GM23338 (cell line): ENCODE data around the gene MRPS11. TPM values are rescaled to one million over a fixed set of nuclear protein-coding genes. Genes with fewer than 3 reads are reported as not detected.

Experiments used
- ATAC-seq: fragments of 200-7000 bp; cut with Tn5 transposase; 3 replicates; pipeline ENCODE4 v1.9.1; 2020
- DNase-seq: peaks from one replicate; pipeline ENCODE4 v3.0.0-alpha.2; 2015; ENCODE audit warnings: low spot score
- H2AFZ ChIP-seq: fragments of 200-600 bp; sonication (generic); 2 replicates; pipeline ENCODE4 v1.8.0; 2016; ENCODE audit warnings: antibody characterized with exemption, mild to moderate bottlenecking, moderate library complexity
- H3F3A ChIP-seq: fragments of 200-600 bp; sonication (generic); replicated peaks from 2 replicates; pipeline ENCODE4 v1.8.0; 2017; ENCODE audit warnings: antibody characterized with exemption, mixed run types, low read depth
- H3K27ac ChIP-seq: fragments of 200-600 bp; sonication (generic); 2 replicates; pipeline ENCODE4 v1.6.1; 2016; ENCODE audit warnings: low read depth
- H3K27me3 ChIP-seq: fragments of 200-600 bp; sonication (generic); 2 replicates; pipeline ENCODE4 v1.8.0; 2016; ENCODE audit warnings: mild to moderate bottlenecking, mixed run types, moderate library complexity; ENCODE audit not compliant: insufficient read depth
- H3K36me3 ChIP-seq: fragments of 200-600 bp; sonication (generic); 2 replicates; pipeline ENCODE4 v1.8.0; 2016; ENCODE audit warnings: mild to moderate bottlenecking; ENCODE audit not compliant: insufficient read depth
- H3K4me1 ChIP-seq: fragments of 200-600 bp; sonication (generic); 2 replicates; pipeline ENCODE4 v1.8.0; 2016; ENCODE audit warnings: mild to moderate bottlenecking, moderate library complexity; ENCODE audit not compliant: insufficient read depth
- H3K4me2 ChIP-seq: fragments of 200-600 bp; sonication (generic); 2 replicates; pipeline ENCODE4 v1.7.1; 2017; ENCODE audit warnings: mixed run types
- H3K4me3 ChIP-seq: fragments of 200-600 bp; sonication (generic); 2 replicates; pipeline ENCODE4 v1.6.1; 2016; ENCODE audit warnings: mixed run types
- H3K79me2 ChIP-seq: fragments of 200-600 bp; sonication (generic); replicated peaks from 2 replicates; pipeline ENCODE4 v1.8.0; 2017; ENCODE audit warnings: mild to moderate bottlenecking; ENCODE audit not compliant: insufficient read depth
- H3K9me2 ChIP-seq: fragments of 200-600 bp; sonication (generic); 2 replicates; pipeline ENCODE4 v1.8.0; 2017; ENCODE audit not compliant: insufficient read depth
- H4K20me1 ChIP-seq: fragments of 200-600 bp; sonication (generic); replicated peaks from 2 replicates; pipeline ENCODE4 v1.8.0; 2017; ENCODE audit warnings: mild to moderate bottlenecking; ENCODE audit not compliant: insufficient read depth
- H3K27ac Mint-ChIP-seq: 2 replicates; pipeline ENCODE4 v1.8.0; 2020; ENCODE audit warnings: inconsistent platforms, mild to moderate bottlenecking, moderate library complexity, mixed read lengths
- H3K27me3 Mint-ChIP-seq: 3 replicates; pipeline ENCODE4 v1.8.0; 2022; ENCODE audit warnings: low read depth, mild to moderate bottlenecking, moderate library complexity, mixed read lengths, inconsistent platforms; ENCODE audit not compliant: insufficient read depth, poor library complexity
- H3K36me3 Mint-ChIP-seq: 3 replicates; pipeline ENCODE4 v1.8.0; 2021; ENCODE audit warnings: low read depth, mild to moderate bottlenecking, inconsistent platforms, moderate library complexity, mixed read lengths
- H3K4me1 Mint-ChIP-seq: 3 replicates; pipeline ENCODE4 v1.8.0; 2020; ENCODE audit warnings: mild to moderate bottlenecking, inconsistent platforms, mixed read lengths
- H3K4me3 Mint-ChIP-seq: 3 replicates; pipeline ENCODE4 v1.8.0; 2021; ENCODE audit warnings: moderate library complexity, mild to moderate bottlenecking, inconsistent platforms, mixed read lengths
- H3K9me3 Mint-ChIP-seq: 3 replicates; pipeline ENCODE4 v1.8.0; 2020; ENCODE audit warnings: moderate library complexity, mild to moderate bottlenecking, inconsistent platforms, mixed read lengths
- CREB1 ChIP-seq: fragments of 250-450 bp; sonication (Bioruptor Pico); IDR thresholded peaks from 2 replicates; pipeline ENCODE4 v1.5.0; 2020; ENCODE audit warnings: low read depth, mild to moderate bottlenecking, moderate library complexity
- ETS1 ChIP-seq: IDR thresholded peaks from 2 replicates; pipeline ENCODE4 v1.6.1; 2016; ENCODE audit warnings: antibody characterized with exemption
- EZH2 ChIP-seq: fragments of 200-600 bp; sonication (generic); IDR thresholded peaks from one replicate; pipeline ENCODE4 v1.8.0; 2017; ENCODE audit warnings: antibody characterized with exemption, mild to moderate bottlenecking, low read depth; ENCODE audit not compliant: unreplicated experiment
- EZH2phosphoT487 ChIP-seq: fragments of 200-600 bp; sonication (generic); IDR thresholded peaks from one replicate; pipeline ENCODE4 v1.8.1; 2018; ENCODE audit warnings: antibody characterized with exemption; ENCODE audit not compliant: unreplicated experiment
- JUNB ChIP-seq: IDR thresholded peaks from one replicate; pipeline ENCODE4 v1.6.1; 2016; ENCODE audit warnings: antibody characterized with exemption; ENCODE audit not compliant: unreplicated experiment
- NANOG ChIP-seq: IDR thresholded peaks from 2 replicates; pipeline ENCODE4 v1.6.1; 2016; ENCODE audit warnings: antibody characterized with exemption, borderline replicate concordance
- POLR2AphosphoS5 ChIP-seq: IDR thresholded peaks from 2 replicates; pipeline ENCODE4 v1.6.1; 2016; ENCODE audit warnings: antibody characterized with exemption, low read depth
- STAT1 ChIP-seq: IDR thresholded peaks from one replicate; pipeline ENCODE4 v1.6.1; 2016; ENCODE audit warnings: antibody characterized with exemption; ENCODE audit not compliant: unreplicated experiment
- ZNF114 ChIP-seq: fragments of 250-450 bp; sonication (Bioruptor Pico); IDR thresholded peaks from 2 replicates; pipeline ENCODE4 v1.5.0; 2020; ENCODE audit warnings: mild to moderate bottlenecking, moderate library complexity
- ZNF331 ChIP-seq: fragments of 250-450 bp; sonication (Bioruptor Pico); IDR thresholded peaks from 2 replicates; pipeline ENCODE4 v1.5.0; 2020; ENCODE audit warnings: low read depth, mild to moderate bottlenecking, moderate library complexity
- polyA plus RNA-seq: library from polyadenylated mRNA; unstranded; fragments of >200 nt; fragmentation: Nextera tagmentation; extraction: Ambion mirVana; gene quantifications from 2 replicates; pipeline ENCODE4 v1.2.1, GENCODE V29; 2016
- total RNA-seq: library from RNA; depleted of rRNA; stranded (reverse); fragments of >200 nt; shearing (Covaris generic); gene quantifications from 2 replicates; pipeline ENCODE4 v1.2.3, GENCODE V29; 2014
- TF ChIP-seq, protein P1 (sequence below): fragments of 250-450 bp; sonication (Bioruptor Pico); IDR thresholded peaks from 2 replicates; pipeline ENCODE4 v1.5.0; 2020; ENCODE audit warnings: mild to moderate bottlenecking, moderate library complexity
- TF ChIP-seq, protein P2 (sequence below): IDR thresholded peaks from one replicate; pipeline ENCODE4 v1.6.1; 2018; ENCODE audit warnings: antibody characterized with exemption; ENCODE audit not compliant: unreplicated experiment
- TF ChIP-seq, protein P3 (sequence below), 2 experiments: fragments of 200-600 bp in 1 of 2; sonication (generic) in 1 of 2; conservative IDR thresholded peaks; 2 replicates each; pipeline versions ENCODE4 v1.5.1 to v1.6.1; 2016 to 2017; ENCODE audit warnings: antibody characterized with exemption in 2 of 2, low read depth in 2 of 2, mild to moderate bottlenecking in 2 of 2, moderate library complexity in 1 of 2

Gene MRPS11
- total and polyA plus RNA-seq, 2 experiments from 2014 or later = 35.8 to 57.9 TPM

DNA sequence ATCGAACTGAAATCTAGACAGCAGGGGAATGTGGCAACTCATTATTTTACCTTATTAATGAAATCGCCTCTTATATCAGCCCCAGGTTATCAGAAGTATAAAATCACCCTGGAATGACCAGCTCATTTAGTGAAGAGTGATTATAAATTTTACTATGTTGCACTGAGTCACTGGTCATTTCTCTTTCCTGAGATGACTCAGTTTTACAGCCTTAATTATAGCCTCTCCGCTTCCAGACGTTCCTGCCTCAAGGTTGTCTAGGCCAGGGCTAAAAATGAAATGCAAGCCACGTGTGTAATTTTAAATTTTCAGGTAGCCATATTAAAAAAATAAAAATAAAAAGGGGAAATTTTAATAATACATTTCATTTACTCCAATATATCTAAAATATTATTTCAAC lies 45.7 kb downstream of the MRPS11 start (continued):
- no peak for TF ChIP-seq CREB1 (CRISPR knock-in tag)

GRCh38 chr15:88518903-88519302 lies 51.4 kb downstream of the MRPS11 start:
- no peak overlapping the region for H3K4me2 ChIP-seq
- TF ChIP-seq ZNF331 (no peak), ZNF114 (no peak), NANOG (no peak), POLR2AphosphoS5 (no peak), EZH2 (no peak), EZH2phosphoT487 (no peak), JUNB (no peak), CREB1 (CRISPR knock-in tag) (no peak), ETS1 (no peak), STAT1 (no peak)
- TF ChIP-seq, protein P1, sequence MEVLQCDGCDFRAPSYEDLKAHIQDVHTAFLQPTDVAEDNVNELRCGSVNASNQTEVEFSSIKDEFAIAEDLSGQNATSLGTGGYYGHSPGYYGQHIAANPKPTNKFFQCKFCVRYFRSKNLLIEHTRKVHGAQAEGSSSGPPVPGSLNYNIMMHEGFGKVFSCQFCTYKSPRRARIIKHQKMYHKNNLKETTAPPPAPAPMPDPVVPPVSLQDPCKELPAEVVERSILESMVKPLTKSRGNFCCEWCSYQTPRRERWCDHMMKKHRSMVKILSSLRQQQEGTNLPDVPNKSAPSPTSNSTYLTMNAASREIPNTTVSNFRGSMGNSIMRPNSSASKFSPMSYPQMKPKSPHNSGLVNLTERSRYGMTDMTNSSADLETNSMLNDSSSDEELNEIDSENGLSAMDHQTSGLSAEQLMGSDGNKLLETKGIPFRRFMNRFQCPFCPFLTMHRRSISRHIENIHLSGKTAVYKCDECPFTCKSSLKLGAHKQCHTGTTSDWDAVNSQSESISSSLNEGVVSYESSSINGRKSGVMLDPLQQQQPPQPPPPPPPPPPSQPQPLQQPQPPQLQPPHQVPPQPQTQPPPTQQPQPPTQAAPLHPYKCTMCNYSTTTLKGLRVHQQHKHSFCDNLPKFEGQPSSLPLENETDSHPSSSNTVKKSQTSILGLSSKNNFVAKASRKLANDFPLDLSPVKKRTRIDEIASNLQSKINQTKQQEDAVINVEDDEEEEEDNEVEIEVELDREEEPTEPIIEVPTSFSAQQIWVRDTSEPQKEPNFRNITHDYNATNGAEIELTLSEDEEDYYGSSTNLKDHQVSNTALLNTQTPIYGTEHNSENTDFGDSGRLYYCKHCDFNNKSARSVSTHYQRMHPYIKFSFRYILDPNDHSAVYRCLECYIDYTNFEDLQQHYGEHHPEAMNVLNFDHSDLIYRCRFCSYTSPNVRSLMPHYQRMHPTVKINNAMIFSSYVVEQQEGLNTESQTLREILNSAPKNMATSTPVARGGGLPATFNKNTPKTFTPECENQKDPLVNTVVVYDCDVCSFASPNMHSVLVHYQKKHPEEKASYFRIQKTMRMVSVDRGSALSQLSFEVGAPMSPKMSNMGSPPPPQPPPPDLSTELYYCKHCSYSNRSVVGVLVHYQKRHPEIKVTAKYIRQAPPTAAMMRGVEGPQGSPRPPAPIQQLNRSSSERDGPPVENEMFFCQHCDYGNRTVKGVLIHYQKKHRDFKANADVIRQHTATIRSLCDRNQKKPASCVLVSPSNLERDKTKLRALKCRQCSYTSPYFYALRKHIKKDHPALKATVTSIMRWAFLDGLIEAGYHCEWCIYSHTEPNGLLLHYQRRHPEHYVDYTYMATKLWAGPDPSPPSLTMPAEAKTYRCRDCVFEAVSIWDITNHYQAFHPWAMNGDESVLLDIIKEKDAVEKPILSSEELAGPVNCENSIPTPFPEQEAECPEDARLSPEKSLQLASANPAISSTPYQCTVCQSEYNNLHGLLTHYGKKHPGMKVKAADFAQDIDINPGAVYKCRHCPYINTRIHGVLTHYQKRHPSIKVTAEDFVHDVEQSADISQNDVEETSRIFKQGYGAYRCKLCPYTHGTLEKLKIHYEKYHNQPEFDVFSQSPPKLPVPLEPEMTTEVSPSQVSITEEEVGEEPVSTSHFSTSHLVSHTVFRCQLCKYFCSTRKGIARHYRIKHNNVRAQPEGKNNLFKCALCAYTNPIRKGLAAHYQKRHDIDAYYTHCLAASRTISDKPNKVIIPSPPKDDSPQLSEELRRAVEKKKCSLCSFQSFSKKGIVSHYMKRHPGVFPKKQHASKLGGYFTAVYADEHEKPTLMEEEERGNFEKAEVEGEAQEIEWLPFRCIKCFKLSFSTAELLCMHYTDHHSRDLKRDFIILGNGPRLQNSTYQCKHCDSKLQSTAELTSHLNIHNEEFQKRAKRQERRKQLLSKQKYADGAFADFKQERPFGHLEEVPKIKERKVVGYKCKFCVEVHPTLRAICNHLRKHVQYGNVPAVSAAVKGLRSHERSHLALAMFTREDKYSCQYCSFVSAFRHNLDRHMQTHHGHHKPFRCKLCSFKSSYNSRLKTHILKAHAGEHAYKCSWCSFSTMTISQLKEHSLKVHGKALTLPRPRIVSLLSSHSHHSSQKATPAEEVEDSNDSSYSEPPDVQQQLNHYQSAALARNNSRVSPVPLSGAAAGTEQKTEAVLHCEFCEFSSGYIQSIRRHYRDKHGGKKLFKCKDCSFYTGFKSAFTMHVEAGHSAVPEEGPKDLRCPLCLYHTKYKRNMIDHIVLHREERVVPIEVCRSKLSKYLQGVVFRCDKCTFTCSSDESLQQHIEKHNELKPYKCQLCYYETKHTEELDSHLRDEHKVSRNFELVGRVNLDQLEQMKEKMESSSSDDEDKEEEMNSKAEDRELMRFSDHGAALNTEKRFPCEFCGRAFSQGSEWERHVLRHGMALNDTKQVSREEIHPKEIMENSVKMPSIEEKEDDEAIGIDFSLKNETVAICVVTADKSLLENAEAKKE = no peak
- TF ChIP-seq, protein P2, sequence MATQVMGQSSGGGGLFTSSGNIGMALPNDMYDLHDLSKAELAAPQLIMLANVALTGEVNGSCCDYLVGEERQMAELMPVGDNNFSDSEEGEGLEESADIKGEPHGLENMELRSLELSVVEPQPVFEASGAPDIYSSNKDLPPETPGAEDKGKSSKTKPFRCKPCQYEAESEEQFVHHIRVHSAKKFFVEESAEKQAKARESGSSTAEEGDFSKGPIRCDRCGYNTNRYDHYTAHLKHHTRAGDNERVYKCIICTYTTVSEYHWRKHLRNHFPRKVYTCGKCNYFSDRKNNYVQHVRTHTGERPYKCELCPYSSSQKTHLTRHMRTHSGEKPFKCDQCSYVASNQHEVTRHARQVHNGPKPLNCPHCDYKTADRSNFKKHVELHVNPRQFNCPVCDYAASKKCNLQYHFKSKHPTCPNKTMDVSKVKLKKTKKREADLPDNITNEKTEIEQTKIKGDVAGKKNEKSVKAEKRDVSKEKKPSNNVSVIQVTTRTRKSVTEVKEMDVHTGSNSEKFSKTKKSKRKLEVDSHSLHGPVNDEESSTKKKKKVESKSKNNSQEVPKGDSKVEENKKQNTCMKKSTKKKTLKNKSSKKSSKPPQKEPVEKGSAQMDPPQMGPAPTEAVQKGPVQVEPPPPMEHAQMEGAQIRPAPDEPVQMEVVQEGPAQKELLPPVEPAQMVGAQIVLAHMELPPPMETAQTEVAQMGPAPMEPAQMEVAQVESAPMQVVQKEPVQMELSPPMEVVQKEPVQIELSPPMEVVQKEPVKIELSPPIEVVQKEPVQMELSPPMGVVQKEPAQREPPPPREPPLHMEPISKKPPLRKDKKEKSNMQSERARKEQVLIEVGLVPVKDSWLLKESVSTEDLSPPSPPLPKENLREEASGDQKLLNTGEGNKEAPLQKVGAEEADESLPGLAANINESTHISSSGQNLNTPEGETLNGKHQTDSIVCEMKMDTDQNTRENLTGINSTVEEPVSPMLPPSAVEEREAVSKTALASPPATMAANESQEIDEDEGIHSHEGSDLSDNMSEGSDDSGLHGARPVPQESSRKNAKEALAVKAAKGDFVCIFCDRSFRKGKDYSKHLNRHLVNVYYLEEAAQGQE = no peak
- TF ChIP-seq, protein P3, sequence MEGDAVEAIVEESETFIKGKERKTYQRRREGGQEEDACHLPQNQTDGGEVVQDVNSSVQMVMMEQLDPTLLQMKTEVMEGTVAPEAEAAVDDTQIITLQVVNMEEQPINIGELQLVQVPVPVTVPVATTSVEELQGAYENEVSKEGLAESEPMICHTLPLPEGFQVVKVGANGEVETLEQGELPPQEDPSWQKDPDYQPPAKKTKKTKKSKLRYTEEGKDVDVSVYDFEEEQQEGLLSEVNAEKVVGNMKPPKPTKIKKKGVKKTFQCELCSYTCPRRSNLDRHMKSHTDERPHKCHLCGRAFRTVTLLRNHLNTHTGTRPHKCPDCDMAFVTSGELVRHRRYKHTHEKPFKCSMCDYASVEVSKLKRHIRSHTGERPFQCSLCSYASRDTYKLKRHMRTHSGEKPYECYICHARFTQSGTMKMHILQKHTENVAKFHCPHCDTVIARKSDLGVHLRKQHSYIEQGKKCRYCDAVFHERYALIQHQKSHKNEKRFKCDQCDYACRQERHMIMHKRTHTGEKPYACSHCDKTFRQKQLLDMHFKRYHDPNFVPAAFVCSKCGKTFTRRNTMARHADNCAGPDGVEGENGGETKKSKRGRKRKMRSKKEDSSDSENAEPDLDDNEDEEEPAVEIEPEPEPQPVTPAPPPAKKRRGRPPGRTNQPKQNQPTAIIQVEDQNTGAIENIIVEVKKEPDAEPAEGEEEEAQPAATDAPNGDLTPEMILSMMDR (conservative IDR thresholded peaks at IDR 0.05; ENCODE audit: low read depth in 2 of 2) = no peak

More at GRCh38 chr15:88518903-88519302, 51.4 kb downstream of the MRPS11 start:
- Histone ChIP-seq H3K9me2 (no peaks in the 10 kb centered on the region), H3K79me2 (no peaks in the 10 kb centered on the region), H3F3A (no peaks in the 10 kb centered on the region), H3K27ac (no peak overlapping the region), H4K20me1 (no peaks in the 10 kb centered on the region), H3K36me3 (no peaks in the 10 kb centered on the region), H3K27me3 (no peaks in the 10 kb centered on the region), H3K4me3 (no peak overlapping the region), H3K4me1 (no peaks in the 10 kb centered on the region), H2AFZ (no peak overlapping the region)
- no peak for DNase-seq
- no peaks in the 10 kb centered on the region for H3K4me1 Mint-ChIP-seq
- peaks cover 4% of the 10 kb centered on the region for H3K27me3 Mint-ChIP-seq
- peaks cover 7% of the 10 kb centered on the region; the same call in 2 of the 3 replicates for H3K9me3 Mint-ChIP-seq
- no peak for ATAC-seq
- no peak overlapping the region for H3K27ac Mint-ChIP-seq
- H3K36me3 Mint-ChIP-seq = peaks cover 15% of the 10 kb centered on the region; the same call in 2 of the 3 replicates
- no peak overlapping the region for H3K4me3 Mint-ChIP-seq
